ENCODE measurements around the gene BCAS1.

Gene BCAS1

GRCh38 chr20:53925651-53926401, 144.6 kb downstream of the BCAS1 start:
- ATAC-seq (replicated peaks) (no peak), DNase-seq (no peak)
- H3K27me3 Mint-ChIP-seq = no peaks in the 10 kb centered on the region
- H3K4me3 Mint-ChIP-seq = no peak overlapping the region
- H3K27ac Mint-ChIP-seq = peak overlapping the region in 1 of 2 donors; percentile 39
- no peaks in the 10 kb centered on the region for H3K9me3 Mint-ChIP-seq
- no peaks in the 10 kb centered on the region for H3K36me3 Mint-ChIP-seq (ENCODE audit: insufficient read depth)
- peaks cover 4 to 13% of the 10 kb centered on the region in 2 donors for H3K4me1 Mint-ChIP-seq (ENCODE audit: low read depth in 2 of 2)

- Mint-ChIP-seq H3K36me3 (ENCODE audit: insufficient read depth) (peaks cover 3% of the 10 kb centered on the region), H3K4me3 (no peak overlapping the region), H3K27me3 (no peaks in the 10 kb centered on the region), H3K27ac (no peak overlapping the region), H3K9me3 (no peaks in the 10 kb centered on the region), H3K4me1 (ENCODE audit: low read depth in 2 of 2) (peaks cover 4 to 13% of the 10 kb centered on the region in 2 donors)
- ATAC-seq (replicated peaks) (no peak), DNase-seq (no peak)
Observed at GRCh38 chr20:53923566-53924369, 146.6 kb downstream of the BCAS1 start.

GRCh38 chr20:53922901-53923314, 147.5 kb downstream of the BCAS1 start:
- Mint-ChIP-seq H3K4me1 (ENCODE audit: low read depth in 2 of 2) (peaks cover 4 to 13% of the 10 kb centered on the region in 2 donors), H3K27me3 (no peaks in the 10 kb centered on the region), H3K36me3 (ENCODE audit: insufficient read depth) (peaks cover 3% of the 10 kb centered on the region), H3K9me3 (no peaks in the 10 kb centered on the region), H3K27ac (no peak overlapping the region), H3K4me3 (no peak overlapping the region)
- ATAC-seq (replicated peaks) (no peak), DNase-seq (no peak)

- Mint-ChIP-seq H3K9me3 (no peaks in the 10 kb centered on the region), H3K27ac (no peak overlapping the region), H3K36me3 (ENCODE audit: insufficient read depth) (peaks cover 7% of the 10 kb centered on the region), H3K27me3 (no peaks in the 10 kb centered on the region), H3K4me3 (no peak overlapping the region), H3K4me1 (ENCODE audit: low read depth in 2 of 2) (peaks cover 3 to 12% of the 10 kb centered on the region in 2 donors)
- DNase-seq (no peak), ATAC-seq (replicated peaks) (no peak)
Observed at GRCh38 chr20:53921443-53921973, 148.9 kb downstream of the BCAS1 start.

GRCh38 chr20:53920647-53921245, 149.6 kb downstream of the BCAS1 start:
- H3K9me3 Mint-ChIP-seq = no peaks in the 10 kb centered on the region
- ATAC-seq (replicated peaks) (no peak), DNase-seq (no peak)
- no peaks in the 10 kb centered on the region for H3K27me3 Mint-ChIP-seq
- H3K4me3 Mint-ChIP-seq = no peak overlapping the region
- no peak overlapping the region for H3K27ac Mint-ChIP-seq
- H3K4me1 Mint-ChIP-seq (ENCODE audit: low read depth in 2 of 2) = peaks cover 7 to 9% of the 10 kb centered on the region in 2 donors
- H3K36me3 Mint-ChIP-seq (ENCODE audit: insufficient read depth) = peaks cover 9% of the 10 kb centered on the region

GRCh38 chr20:53919886-53920285, 150.5 kb downstream of the BCAS1 start:
- Mint-ChIP-seq H3K27me3 (no peaks in the 10 kb centered on the region), H3K36me3 (ENCODE audit: insufficient read depth) (peaks cover 12% of the 10 kb centered on the region), H3K4me3 (no peak overlapping the region), H3K4me1 (ENCODE audit: low read depth in 2 of 2) (peaks cover 13 to 16% of the 10 kb centered on the region in 2 donors), H3K27ac (peak overlapping the region in 1 of 2 donors; percentile 14), H3K9me3 (no peaks in the 10 kb centered on the region)
- no peak for DNase-seq
- ATAC-seq (replicated peaks) = no peak

GRCh38 chr20:53918949-53919361, 151.4 kb downstream of the BCAS1 start:
- peaks cover 14 to 19% of the 10 kb centered on the region in 2 donors for H3K4me1 Mint-ChIP-seq (ENCODE audit: low read depth in 2 of 2)
- H3K36me3 Mint-ChIP-seq (ENCODE audit: insufficient read depth) = peaks cover 12% of the 10 kb centered on the region
- H3K4me3 Mint-ChIP-seq = no peak overlapping the region
- no peak for ATAC-seq (replicated peaks)
- H3K27ac Mint-ChIP-seq = peak overlapping the region in 1 of 2 donors; percentile 18
- DNase-seq = no peak
- H3K27me3 Mint-ChIP-seq = no peaks in the 10 kb centered on the region
- no peaks in the 10 kb centered on the region for H3K9me3 Mint-ChIP-seq

GRCh38 chr20:53918020-53918311, 152.4 kb downstream of the BCAS1 start:
- ATAC-seq (replicated peaks) (no peak), DNase-seq (no peak)
- Mint-ChIP-seq H3K4me3 (no peak overlapping the region), H3K9me3 (no peaks in the 10 kb centered on the region), H3K27me3 (no peaks in the 10 kb centered on the region), H3K4me1 (ENCODE audit: low read depth in 2 of 2) (peaks cover 14 to 19% of the 10 kb centered on the region in 2 donors), H3K36me3 (ENCODE audit: insufficient read depth) (peaks cover 12% of the 10 kb centered on the region), H3K27ac (no peak overlapping the region)

- DNase-seq (no peak), ATAC-seq (replicated peaks) (no peak)
- Mint-ChIP-seq H3K36me3 (ENCODE audit: insufficient read depth) (peaks cover 12% of the 10 kb centered on the region), H3K4me1 (ENCODE audit: low read depth in 2 of 2) (peaks cover 14 to 19% of the 10 kb centered on the region in 2 donors), H3K9me3 (no peaks in the 10 kb centered on the region), H3K4me3 (no peak overlapping the region), H3K27ac (no peak overlapping the region), H3K27me3 (no peaks in the 10 kb centered on the region)
Observed at GRCh38 chr20:53917145-53918019, 153.0 kb downstream of the BCAS1 start.

- peaks cover 14 to 19% of the 10 kb centered on the region in 2 donors for H3K4me1 Mint-ChIP-seq (ENCODE audit: low read depth in 2 of 2)
- peak overlapping the region; percentile 85 to 92 for H3K27ac Mint-ChIP-seq
- H3K27me3 Mint-ChIP-seq = no peaks in the 10 kb centered on the region
- no peaks in the 10 kb centered on the region for H3K9me3 Mint-ChIP-seq
- peak overlapping the region; percentile 93 to 96 for H3K4me3 Mint-ChIP-seq
- peaks cover 12% of the 10 kb centered on the region for H3K36me3 Mint-ChIP-seq (ENCODE audit: insufficient read depth)
- DNase-seq = no peak
- ATAC-seq (replicated peaks) = peak; percentile 1
Observed at GRCh38 chr20:53916173-53916512, 154.3 kb downstream of the BCAS1 start.

- H3K4me1 Mint-ChIP-seq (ENCODE audit: low read depth in 2 of 2) = peaks cover 14 to 22% of the 10 kb centered on the region in 2 donors
- H3K27ac Mint-ChIP-seq = peak overlapping the region; percentile 85 to 92
- DNase-seq (peak; percentile 94 to 97 (median 95)), ATAC-seq (replicated peaks) (peak; percentile 98)
- peaks cover 12% of the 10 kb centered on the region for H3K36me3 Mint-ChIP-seq (ENCODE audit: insufficient read depth)
- H3K27me3 Mint-ChIP-seq = no peaks in the 10 kb centered on the region
- peak overlapping the region; percentile 93 to 96 for H3K4me3 Mint-ChIP-seq
- H3K9me3 Mint-ChIP-seq = no peaks in the 10 kb centered on the region
Observed at GRCh38 chr20:53915446-53916172, 154.8 kb downstream of the BCAS1 start.

GRCh38 chr20:53914781-53915445, 155.5 kb downstream of the BCAS1 start:
- no peaks in the 10 kb centered on the region for H3K27me3 Mint-ChIP-seq
- peak overlapping the region; percentile 93 to 96 for H3K4me3 Mint-ChIP-seq
- H3K27ac Mint-ChIP-seq = peak overlapping the region; percentile 85 to 92
- no peak for ATAC-seq (replicated peaks)
- peaks cover 14 to 26% of the 10 kb centered on the region in 2 donors for H3K4me1 Mint-ChIP-seq (ENCODE audit: low read depth in 2 of 2)
- DNase-seq = no peak
- peaks cover 11% of the 10 kb centered on the region for H3K36me3 Mint-ChIP-seq (ENCODE audit: insufficient read depth)
- no peaks in the 10 kb centered on the region for H3K9me3 Mint-ChIP-seq
